WI38 (cell line): ENCODE measurements around the gene PCSK1N.

Experiments used
- H3K4me3 ChIP-seq: 2 replicates; pipeline ENCODE4 v1.5.1; 2011; ENCODE audit warnings: low read depth, mild to moderate bottlenecking, control low read depth, low read length
- TF ChIP-seq, protein P1 (sequence below): IDR thresholded peaks from 2 replicates; pipeline ENCODE4 v1.5.1; 2012; ENCODE audit warnings: low read depth, mild to moderate bottlenecking, control low read depth, low read length

PCSK1N gene

DNA sequence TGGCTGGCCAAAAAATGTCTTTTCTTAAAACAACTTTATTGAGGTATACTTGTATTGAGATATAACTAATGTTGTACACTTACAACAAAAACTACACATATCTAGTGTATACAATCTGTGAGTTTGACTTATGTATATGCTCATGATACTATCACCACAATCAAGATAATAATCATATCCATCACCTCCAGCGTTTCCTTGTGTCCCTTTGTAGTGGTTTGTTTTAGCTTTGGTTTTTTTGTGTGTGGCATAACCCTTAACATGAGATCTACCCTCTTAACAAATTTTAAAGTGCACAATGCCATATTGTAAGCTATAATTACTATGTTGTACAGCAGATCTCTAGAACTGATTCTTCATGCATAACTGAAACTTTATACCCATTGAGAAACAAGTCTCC is 13.4 kb upstream of the PCSK1N start:
- TF ChIP-seq, protein P1, sequence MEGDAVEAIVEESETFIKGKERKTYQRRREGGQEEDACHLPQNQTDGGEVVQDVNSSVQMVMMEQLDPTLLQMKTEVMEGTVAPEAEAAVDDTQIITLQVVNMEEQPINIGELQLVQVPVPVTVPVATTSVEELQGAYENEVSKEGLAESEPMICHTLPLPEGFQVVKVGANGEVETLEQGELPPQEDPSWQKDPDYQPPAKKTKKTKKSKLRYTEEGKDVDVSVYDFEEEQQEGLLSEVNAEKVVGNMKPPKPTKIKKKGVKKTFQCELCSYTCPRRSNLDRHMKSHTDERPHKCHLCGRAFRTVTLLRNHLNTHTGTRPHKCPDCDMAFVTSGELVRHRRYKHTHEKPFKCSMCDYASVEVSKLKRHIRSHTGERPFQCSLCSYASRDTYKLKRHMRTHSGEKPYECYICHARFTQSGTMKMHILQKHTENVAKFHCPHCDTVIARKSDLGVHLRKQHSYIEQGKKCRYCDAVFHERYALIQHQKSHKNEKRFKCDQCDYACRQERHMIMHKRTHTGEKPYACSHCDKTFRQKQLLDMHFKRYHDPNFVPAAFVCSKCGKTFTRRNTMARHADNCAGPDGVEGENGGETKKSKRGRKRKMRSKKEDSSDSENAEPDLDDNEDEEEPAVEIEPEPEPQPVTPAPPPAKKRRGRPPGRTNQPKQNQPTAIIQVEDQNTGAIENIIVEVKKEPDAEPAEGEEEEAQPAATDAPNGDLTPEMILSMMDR = no peak
- no peak overlapping the region for H3K4me3 ChIP-seq

DNA sequence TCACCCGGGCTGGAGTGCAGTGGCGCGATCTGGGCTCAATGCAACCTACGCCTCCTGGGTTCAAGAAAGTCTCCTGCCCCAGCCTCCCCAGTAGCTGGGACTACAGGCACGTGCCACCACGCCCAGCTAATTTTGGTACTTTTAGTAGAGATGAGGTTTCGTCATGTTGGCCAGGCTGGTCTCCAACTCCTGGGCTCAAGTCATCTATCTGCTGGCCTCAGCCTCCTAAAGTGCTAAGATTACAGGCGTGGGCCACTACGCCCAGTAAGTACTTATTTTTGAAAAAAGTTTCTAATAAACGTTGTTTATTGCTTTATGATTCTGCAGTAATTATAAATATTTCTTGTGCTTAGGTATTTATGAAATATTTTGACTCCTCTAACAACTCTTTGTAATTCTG is 4.3 kb upstream of the PCSK1N start:
- H3K4me3 ChIP-seq = no peak overlapping the region
- TF ChIP-seq, protein P1 = no peak

DNA sequence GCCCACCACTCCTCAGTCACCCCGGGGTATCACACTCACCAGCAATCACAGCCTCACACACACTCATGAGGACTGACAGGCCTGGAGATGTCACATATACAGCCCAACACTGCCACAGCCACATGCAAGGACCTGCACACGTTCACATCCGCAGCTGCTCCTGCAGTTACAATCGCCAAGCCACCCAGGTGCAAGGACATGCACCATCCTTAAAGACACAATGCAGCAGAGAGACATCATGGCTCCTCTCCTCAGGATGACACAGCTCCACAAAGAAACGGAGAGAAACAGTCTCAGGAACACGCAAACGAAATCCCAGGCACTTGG is 1.1 kb downstream of the PCSK1N start:
- TF ChIP-seq, protein P1 = no peak
- no peak overlapping the region for H3K4me3 ChIP-seq

DNA sequence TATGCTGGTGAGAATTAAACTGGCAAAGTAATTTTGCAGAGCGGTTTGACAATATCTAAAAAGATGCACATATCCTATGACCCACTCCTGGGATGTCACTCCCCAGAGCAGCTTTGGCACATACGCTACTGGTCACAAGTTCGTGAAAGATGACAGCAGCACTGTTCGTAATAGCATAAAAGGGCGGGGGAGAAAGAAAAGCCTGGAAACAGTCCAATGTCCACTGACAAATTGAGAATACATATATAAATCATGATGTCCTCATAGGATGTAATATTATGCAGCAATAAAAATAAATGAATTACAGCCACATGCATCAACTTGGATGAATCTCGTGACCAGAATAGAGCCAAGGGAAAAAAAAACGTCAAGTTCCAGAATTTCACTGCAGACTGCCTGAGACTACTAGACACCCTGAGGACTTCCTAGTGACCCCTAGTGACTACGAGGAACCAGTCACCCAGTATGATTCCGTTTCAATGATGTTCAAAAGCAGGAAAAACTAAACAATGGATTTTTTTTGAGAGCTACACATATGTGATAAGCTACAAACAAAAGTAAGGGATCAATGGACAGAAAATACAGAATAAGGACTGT is 1.8 kb downstream of the PCSK1N start:
- TF ChIP-seq, protein P1 = no peak

DNA sequence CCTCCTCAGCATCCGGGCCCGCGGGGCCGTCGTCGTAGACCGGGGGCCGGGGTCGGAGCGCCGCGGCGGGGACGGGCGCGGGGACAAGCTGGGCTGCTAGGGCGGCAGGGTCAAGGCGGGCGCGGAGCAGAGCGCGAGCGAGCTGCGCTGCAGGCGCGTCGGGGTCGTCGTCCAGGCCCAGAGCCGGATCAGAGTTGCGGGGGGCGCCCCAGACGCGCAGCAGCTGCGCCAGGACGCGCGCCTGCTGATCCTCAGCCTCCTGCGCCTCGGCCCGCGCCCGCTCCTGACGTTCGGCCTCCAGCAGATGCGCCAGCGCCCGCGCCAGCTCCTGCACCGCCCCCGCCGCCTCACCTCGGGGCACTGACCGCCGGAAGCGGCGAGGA is 3.5 kb downstream of the PCSK1N start:
- no peak overlapping the region for H3K4me3 ChIP-seq
- TF ChIP-seq, protein P1 = no peak

More for the DNA sequence above, 1.8 kb downstream of the PCSK1N start:
- H3K4me3 ChIP-seq = no peak overlapping the region

DNA sequence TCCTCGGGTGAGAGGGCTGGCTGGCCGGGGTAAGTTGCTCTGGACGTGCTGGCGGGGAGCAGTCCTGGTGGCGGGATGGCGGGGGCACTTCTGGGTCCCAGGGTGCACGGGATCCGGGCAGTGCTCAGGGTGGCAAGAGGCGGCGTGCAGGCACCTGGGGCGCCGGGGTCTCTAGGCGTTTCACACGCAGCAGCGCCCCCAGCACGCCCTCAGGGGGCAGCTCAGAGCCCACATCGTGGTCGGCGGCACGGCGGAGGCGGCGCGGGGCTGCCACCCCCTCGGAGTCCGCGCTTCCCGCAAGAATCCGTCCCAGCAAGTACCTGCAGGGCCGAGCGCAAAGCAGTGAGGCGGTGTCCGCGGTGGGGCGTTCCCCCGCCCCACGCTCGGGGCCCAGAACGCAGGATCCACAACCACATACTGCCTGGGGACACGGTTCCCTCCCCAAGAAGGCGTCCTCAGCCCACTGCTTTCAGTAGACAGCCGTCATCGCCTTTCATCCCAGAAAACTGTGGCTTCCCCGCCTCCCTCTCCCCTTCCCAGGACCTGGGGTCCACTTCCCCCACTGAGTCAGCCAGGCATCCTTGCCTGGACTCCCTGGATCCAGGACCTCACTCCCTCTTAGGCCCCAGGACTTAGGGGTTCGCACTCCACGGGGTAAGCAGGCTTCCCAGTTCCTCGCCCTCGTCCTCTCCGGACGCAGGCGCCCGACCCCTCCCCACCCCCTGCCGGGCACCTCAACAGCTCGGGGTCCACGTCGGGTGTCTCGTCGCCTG is 4.1 kb downstream of the PCSK1N start:
- no peak overlapping the region for H3K4me3 ChIP-seq
- TF ChIP-seq, protein P1 = no peak

DNA sequence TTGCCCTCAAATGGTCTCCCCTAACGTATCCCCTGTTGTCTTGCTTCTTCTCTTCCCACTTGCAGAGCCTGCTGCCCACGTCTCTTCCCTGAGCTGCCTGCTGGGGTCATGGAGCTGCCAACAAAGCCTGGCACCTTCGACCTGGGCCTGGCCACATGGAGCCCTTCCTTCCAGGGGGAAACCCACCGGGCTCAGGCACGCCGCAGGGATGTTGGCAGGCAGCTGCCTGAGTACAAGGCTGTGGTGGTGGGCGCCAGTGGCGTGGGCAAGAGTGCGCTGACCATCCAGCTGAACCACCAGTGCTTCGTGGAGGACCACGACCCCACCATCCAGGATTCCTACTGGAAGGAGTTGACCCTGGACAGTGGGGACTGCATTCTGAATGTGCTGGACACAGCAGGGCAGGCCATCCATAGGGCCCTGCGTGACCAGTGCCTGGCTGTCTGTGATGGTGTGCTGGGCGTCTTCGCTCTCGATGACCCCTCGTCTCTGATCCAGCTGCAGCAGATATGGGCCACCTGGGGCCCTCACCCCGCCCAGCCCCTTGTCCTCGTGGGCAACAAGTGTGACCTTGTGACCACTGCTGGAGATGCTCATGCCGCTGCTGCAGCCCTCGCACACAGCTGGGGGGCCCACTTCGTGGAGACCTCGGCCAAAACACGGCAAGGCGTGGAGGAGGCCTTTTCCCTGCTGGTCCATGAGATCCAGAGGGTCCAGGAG is 6.2 kb downstream of the PCSK1N start:
- TF ChIP-seq, protein P1 = no peak

More for the DNA sequence above, 6.2 kb downstream of the PCSK1N start:
- no peak overlapping the region for H3K4me3 ChIP-seq
